Measurements from ENCODE around the gene LINGO4.

Gene LINGO4

DNA sequence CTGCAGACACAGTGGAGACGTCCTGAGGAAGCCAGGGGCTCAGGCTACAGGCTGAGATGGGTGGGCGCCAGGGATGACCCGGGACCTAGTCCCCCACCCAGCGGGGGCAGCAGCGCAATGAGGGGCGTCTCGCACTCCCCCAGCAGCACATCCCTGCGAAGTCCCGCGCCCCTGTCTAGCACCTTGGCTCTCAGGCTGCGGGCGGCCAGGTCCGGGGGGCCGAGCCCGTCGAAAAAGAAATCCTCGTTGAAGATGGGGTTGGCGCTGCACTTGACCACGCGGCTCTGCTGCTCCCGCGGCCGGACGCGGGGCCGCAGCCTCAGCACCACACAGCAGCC is 32.6 kb upstream of the LINGO4 start (continued):
- TF ChIP-seq, protein P1, sequence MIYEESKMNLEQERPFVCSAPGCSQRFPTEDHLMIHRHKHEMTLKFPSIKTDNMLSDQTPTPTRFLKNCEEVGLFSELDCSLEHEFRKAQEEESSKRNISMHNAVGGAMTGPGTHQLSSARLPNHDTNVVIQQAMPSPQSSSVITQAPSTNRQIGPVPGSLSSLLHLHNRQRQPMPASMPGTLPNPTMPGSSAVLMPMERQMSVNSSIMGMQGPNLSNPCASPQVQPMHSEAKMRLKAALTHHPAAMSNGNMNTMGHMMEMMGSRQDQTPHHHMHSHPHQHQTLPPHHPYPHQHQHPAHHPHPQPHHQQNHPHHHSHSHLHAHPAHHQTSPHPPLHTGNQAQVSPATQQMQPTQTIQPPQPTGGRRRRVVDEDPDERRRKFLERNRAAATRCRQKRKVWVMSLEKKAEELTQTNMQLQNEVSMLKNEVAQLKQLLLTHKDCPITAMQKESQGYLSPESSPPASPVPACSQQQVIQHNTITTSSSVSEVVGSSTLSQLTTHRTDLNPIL (CRISPR knock-in tag; IDR thresholded peaks at IDR 0.05; ENCODE audit: low read depth): no peak
- TF ChIP-seq ZNF70 (CRISPR knock-in tag; IDR thresholded peaks at IDR 0.05): no peak

- no peak for ATAC-seq
Observed at GRCh38 chr1:151837197-151837596, 32.0 kb upstream of the LINGO4 start.

GRCh38 chr1:151835596-151835995 is 30.4 kb upstream of the LINGO4 start:
- ATAC-seq: no peak
- TF ChIP-seq, protein P2, sequence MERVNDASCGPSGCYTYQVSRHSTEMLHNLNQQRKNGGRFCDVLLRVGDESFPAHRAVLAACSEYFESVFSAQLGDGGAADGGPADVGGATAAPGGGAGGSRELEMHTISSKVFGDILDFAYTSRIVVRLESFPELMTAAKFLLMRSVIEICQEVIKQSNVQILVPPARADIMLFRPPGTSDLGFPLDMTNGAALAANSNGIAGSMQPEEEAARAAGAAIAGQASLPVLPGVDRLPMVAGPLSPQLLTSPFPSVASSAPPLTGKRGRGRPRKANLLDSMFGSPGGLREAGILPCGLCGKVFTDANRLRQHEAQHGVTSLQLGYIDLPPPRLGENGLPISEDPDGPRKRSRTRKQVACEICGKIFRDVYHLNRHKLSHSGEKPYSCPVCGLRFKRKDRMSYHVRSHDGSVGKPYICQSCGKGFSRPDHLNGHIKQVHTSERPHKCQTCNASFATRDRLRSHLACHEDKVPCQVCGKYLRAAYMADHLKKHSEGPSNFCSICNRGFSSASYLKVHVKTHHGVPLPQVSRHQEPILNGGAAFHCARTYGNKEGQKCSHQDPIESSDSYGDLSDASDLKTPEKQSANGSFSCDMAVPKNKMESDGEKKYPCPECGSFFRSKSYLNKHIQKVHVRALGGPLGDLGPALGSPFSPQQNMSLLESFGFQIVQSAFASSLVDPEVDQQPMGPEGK (CRISPR knock-in tag; IDR thresholded peaks at IDR 0.05; ENCODE audit: borderline replicate concordance): no peak
- TF ChIP-seq RARB (CRISPR knock-in tag; IDR thresholded peaks at IDR 0.05) (no peak), TOX (CRISPR knock-in tag; IDR thresholded peaks at IDR 0.05; ENCODE audit: borderline replicate concordance) (no peak), BACH2 (CRISPR knock-in tag; IDR thresholded peaks at IDR 0.05; ENCODE audit: borderline replicate concordance) (no peak), ZFP30 (CRISPR knock-in tag; IDR thresholded peaks at IDR 0.05) (no peak), GLIS3 (CRISPR knock-in tag; IDR thresholded peaks at IDR 0.05) (no peak), PPARA (CRISPR knock-in tag; IDR thresholded peaks at IDR 0.05; ENCODE audit: borderline replicate concordance) (no peak), OSR1 (CRISPR knock-in tag; IDR thresholded peaks at IDR 0.05) (no peak), ISL1 (CRISPR knock-in tag; IDR thresholded peaks at IDR 0.05) (no peak), SNAI2 (CRISPR knock-in tag; IDR thresholded peaks at IDR 0.05) (no peak)
- TF ChIP-seq, protein P3, sequence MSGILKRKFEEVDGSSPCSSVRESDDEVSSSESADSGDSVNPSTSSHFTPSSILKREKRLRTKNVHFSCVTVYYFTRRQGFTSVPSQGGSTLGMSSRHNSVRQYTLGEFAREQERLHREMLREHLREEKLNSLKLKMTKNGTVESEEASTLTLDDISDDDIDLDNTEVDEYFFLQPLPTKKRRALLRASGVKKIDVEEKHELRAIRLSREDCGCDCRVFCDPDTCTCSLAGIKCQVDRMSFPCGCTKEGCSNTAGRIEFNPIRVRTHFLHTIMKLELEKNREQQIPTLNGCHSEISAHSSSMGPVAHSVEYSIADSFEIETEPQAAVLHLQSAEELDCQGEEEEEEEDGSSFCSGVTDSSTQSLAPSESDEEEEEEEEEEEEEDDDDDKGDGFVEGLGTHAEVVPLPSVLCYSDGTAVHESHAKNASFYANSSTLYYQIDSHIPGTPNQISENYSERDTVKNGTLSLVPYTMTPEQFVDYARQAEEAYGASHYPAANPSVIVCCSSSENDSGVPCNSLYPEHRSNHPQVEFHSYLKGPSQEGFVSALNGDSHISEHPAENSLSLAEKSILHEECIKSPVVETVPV (CRISPR knock-in tag; IDR thresholded peaks at IDR 0.05): no peak
- TF ChIP-seq, protein P1 (CRISPR knock-in tag; IDR thresholded peaks at IDR 0.05; ENCODE audit: low read depth): no peak

More at GRCh38 chr1:151837197-151837596, 32.0 kb upstream of the LINGO4 start:
- TF ChIP-seq, protein P1 (CRISPR knock-in tag; IDR thresholded peaks at IDR 0.05; ENCODE audit: low read depth): no peak
- TF ChIP-seq, protein P3 (CRISPR knock-in tag; IDR thresholded peaks at IDR 0.05): no peak
- TF ChIP-seq ZNF565 (CRISPR knock-in tag; conservative IDR thresholded peaks at IDR 0.05; ENCODE audit: low read depth) (no peak), POU6F1 (CRISPR knock-in tag; IDR thresholded peaks at IDR 0.05; ENCODE audit: borderline replicate concordance, low read depth) (no peak), TOX (CRISPR knock-in tag; IDR thresholded peaks at IDR 0.05; ENCODE audit: borderline replicate concordance) (no peak), SNAI2 (CRISPR knock-in tag; IDR thresholded peaks at IDR 0.05) (no peak), ZFP30 (CRISPR knock-in tag; IDR thresholded peaks at IDR 0.05) (no peak), GLIS3 (CRISPR knock-in tag; IDR thresholded peaks at IDR 0.05) (no peak), ZC3H10 (CRISPR knock-in tag; IDR thresholded peaks at IDR 0.05) (no peak), ARNTL (CRISPR knock-in tag; IDR thresholded peaks at IDR 0.05; ENCODE audit: borderline replicate concordance, low read depth) (no peak), RARB (CRISPR knock-in tag; IDR thresholded peaks at IDR 0.05) (no peak), ZFP3 (CRISPR knock-in tag; IDR thresholded peaks at IDR 0.05) (no peak), ISL1 (CRISPR knock-in tag; IDR thresholded peaks at IDR 0.05) (no peak), PPARA (CRISPR knock-in tag; IDR thresholded peaks at IDR 0.05; ENCODE audit: borderline replicate concordance) (no peak), BACH2 (CRISPR knock-in tag; IDR thresholded peaks at IDR 0.05; ENCODE audit: borderline replicate concordance) (no peak), TCF4 (CRISPR knock-in tag; IDR thresholded peaks at IDR 0.05; ENCODE audit: borderline replicate concordance) (no peak), ZNF8 (CRISPR knock-in tag; IDR thresholded peaks at IDR 0.05) (no peak), ZNF70 (CRISPR knock-in tag; IDR thresholded peaks at IDR 0.05) (no peak)
- TF ChIP-seq, protein P4, sequence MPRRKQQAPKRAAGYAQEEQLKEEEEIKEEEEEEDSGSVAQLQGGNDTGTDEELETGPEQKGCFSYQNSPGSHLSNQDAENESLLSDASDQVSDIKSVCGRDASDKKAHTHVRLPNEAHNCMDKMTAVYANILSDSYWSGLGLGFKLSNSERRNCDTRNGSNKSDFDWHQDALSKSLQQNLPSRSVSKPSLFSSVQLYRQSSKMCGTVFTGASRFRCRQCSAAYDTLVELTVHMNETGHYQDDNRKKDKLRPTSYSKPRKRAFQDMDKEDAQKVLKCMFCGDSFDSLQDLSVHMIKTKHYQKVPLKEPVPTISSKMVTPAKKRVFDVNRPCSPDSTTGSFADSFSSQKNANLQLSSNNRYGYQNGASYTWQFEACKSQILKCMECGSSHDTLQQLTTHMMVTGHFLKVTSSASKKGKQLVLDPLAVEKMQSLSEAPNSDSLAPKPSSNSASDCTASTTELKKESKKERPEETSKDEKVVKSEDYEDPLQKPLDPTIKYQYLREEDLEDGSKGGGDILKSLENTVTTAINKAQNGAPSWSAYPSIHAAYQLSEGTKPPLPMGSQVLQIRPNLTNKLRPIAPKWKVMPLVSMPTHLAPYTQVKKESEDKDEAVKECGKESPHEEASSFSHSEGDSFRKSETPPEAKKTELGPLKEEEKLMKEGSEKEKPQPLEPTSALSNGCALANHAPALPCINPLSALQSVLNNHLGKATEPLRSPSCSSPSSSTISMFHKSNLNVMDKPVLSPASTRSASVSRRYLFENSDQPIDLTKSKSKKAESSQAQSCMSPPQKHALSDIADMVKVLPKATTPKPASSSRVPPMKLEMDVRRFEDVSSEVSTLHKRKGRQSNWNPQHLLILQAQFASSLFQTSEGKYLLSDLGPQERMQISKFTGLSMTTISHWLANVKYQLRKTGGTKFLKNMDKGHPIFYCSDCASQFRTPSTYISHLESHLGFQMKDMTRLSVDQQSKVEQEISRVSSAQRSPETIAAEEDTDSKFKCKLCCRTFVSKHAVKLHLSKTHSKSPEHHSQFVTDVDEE (CRISPR knock-in tag; IDR thresholded peaks at IDR 0.05): no peak
